Upper lobe of right lung (tissue), 1 donor: ENCODE results near the gene YJU2. TPM values are rescaled to one million over a fixed set of nuclear protein-coding genes. Genes with fewer than 3 reads are reported as not detected.
"Not testable (repeated sequence)": the region's sequence is repeated elsewhere in the genome, so short reads cannot be mapped to it uniquely, and the experiment has no call there.

Experiments used
- ATAC-seq: fragments of 200-7000 bp; cut with Tn5 transposase; one replicate; pipeline ENCODE4 v1.9.1; 2020; ENCODE audit warnings: mild to moderate bottlenecking, moderate library complexity
- DNase-seq: peaks from one replicate; pipeline ENCODE4 v3.0.0-alpha.2; 2020
- H3K27ac ChIP-seq: fragments of 200-600 bp; one replicate; pipeline ENCODE4 v1.8.0; 2022
- H3K27me3 ChIP-seq: fragments of 200-600 bp; one replicate; pipeline ENCODE4 v1.8.0; 2022; ENCODE audit warnings: mild to moderate bottlenecking
- H3K36me3 ChIP-seq: fragments of 200-600 bp; one replicate; pipeline ENCODE4 v1.8.0; 2022
- H3K4me1 ChIP-seq: fragments of 200-600 bp; one replicate; pipeline ENCODE4 v1.8.0; 2022
- H3K4me3 ChIP-seq: fragments of 200-600 bp; one replicate; pipeline ENCODE4 v1.8.0; 2022; ENCODE audit warnings: mild to moderate bottlenecking
- H3K9me3 ChIP-seq: fragments of 200-600 bp; one replicate; pipeline ENCODE4 v1.8.0; 2022
- intact Hi-C: fragments of 100-400 bp; cut with DNase I; formaldehyde crosslinking; loops from one replicate; pipeline ENCODE4 v1.11.0; 2022
- total RNA-seq: library from RNA; stranded (reverse); fragmentation: NEBNext Ultra II Directional; extraction: Animal tissue kit (Norgen Biotek cat#: 25700); gene quantifications from one replicate; pipeline ENCODE4 v1.2.1, GENCODE V29; 2021
- TF ChIP-seq, protein P1 (sequence below): fragments of 200-600 bp; IDR thresholded peaks from one replicate; pipeline ENCODE4 v1.8.0; 2022; ENCODE audit warnings: antibody characterized with exemption
- donor health status: DM: no; HTN: yes; CAD: no; lungs with severe emphysema.

The YJU2 gene
- total RNA-seq, 1 donor from 2014 or later = 18.9 TPM

DNA sequence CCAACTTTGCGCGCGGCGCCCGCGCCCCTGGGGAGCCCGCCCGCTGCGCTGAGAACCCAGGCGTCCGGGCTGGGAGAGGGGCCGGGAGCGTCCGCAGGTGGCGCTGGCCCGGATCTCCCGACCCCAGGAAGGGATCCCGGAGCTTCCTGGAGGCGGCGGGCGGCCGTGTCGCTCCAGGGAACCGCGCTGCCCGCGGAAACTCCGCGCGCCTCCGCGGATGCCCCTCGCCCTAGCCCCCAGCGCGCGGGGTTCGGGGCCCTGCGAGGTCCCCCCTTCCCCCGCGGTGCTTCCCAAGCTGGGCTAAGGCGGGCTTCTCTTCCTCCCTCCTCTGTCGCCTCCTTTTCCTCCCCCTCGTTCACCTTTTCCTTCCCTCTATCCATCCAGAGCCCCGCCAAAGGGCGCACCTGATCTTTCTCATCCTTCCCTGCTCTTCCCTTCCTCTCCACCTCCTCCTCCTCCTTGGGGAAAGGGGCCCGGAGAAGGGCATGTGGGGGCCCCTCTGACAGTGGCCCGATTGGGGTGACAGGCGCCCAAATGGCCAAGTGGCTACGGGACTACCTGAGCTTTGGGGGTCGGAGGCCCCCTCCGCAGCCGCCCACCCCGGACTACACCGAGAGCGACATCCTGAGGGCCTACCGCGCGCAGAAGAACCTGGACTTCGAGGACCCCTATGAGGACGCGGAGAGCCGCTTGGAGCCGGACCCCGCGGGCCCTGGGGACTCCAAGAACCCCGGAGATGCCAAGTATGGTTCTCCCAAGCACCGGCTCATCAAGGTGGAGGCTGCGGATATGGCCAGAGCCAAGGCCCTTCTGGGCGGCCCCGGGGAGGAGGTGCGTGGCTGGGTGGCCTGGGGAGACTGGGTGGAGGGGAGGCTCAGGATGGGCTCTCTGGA lies 32.9 kb downstream of the YJU2 start:
- peaks cover 6% of the 10 kb centered on the region for H3K4me1 ChIP-seq
- intact Hi-C loops = no loop called here
- no peak for DNase-seq
- H3K4me3 ChIP-seq = no peak overlapping the region
- no peaks in the 10 kb centered on the region for H3K9me3 ChIP-seq
- TF ChIP-seq, protein P1, sequence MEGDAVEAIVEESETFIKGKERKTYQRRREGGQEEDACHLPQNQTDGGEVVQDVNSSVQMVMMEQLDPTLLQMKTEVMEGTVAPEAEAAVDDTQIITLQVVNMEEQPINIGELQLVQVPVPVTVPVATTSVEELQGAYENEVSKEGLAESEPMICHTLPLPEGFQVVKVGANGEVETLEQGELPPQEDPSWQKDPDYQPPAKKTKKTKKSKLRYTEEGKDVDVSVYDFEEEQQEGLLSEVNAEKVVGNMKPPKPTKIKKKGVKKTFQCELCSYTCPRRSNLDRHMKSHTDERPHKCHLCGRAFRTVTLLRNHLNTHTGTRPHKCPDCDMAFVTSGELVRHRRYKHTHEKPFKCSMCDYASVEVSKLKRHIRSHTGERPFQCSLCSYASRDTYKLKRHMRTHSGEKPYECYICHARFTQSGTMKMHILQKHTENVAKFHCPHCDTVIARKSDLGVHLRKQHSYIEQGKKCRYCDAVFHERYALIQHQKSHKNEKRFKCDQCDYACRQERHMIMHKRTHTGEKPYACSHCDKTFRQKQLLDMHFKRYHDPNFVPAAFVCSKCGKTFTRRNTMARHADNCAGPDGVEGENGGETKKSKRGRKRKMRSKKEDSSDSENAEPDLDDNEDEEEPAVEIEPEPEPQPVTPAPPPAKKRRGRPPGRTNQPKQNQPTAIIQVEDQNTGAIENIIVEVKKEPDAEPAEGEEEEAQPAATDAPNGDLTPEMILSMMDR = no peak
- no peaks in the 10 kb centered on the region for H3K36me3 ChIP-seq
- no peak for ATAC-seq
- peaks cover 49% of the 10 kb centered on the region for H3K27me3 ChIP-seq
- H3K27ac ChIP-seq = no peak overlapping the region

DNA sequence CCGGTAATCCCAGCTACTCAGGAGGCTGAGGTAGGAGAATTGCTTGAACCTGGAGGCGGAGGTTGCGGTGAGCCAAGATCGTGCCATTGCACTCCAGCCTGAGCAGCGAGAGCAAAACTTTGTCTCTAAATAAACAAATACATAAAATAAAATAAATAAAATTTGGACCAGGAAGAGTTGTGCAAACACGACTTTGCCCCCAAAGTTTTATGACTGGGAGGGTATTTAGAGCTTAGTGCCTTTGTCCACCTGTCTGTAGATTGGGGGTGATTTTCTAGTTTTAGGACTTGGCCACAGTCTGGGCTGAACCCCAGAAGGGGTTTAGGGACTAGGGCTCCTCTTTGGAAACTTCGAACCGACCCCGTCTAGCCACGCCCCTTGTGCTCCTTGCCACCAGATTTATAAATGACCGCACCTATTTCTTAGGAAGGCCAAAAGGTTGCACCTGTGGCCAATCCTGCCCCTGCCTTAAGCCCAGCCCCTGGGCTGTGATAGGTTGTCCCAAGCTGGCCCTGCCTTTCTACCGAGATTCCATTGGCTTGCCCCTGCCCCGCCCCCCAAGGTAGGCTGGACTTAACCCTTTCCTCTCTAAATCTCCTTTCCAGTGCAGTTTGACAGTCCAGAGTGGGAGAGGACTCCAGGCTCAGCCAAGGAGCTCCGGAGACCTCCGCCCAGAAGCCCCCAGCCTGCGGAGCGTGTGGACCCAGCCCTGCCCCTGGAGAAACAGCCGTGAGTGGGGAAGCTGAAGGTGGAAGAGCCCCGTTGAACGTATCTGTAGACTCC lies 37.5 kb downstream of the YJU2 start:
- H3K4me1 ChIP-seq = peaks cover 3% of the 10 kb centered on the region
- H3K27ac ChIP-seq = no peak overlapping the region
- no peaks in the 10 kb centered on the region for H3K9me3 ChIP-seq
- DNase-seq = no peak
- H3K4me3 ChIP-seq = no peak overlapping the region
- ATAC-seq = peak; percentile 44
- H3K36me3 ChIP-seq = no peaks in the 10 kb centered on the region
- TF ChIP-seq, protein P1 = no peak
- intact Hi-C loops = no loop called here
- peaks cover 36% of the 10 kb centered on the region for H3K27me3 ChIP-seq

DNA sequence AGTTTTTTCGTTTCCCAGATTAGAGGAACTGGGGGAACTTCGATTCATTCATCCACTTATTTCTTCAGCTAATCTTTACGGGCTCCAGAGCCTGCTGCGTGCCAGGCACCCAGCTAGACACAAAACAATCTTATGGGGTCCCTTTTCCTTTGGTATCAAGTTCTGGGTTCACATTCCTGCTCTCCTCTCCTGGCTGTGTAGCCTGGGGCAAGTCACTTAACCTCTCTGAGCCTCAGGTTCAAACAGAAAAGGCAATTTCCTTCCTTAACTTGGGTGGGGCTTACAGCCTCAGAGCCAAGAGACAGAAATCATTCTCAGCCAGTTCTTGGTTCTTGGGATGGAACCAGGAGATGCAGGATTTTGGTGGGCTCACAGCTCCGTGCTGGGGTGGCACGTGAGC lies 38.1 kb downstream of the YJU2 start:
- Histone ChIP-seq H3K4me3 (no peak overlapping the region), H3K27ac (no peak overlapping the region), H3K4me1 (no peaks in the 10 kb centered on the region), H3K27me3 (peaks cover 30% of the 10 kb centered on the region), H3K36me3 (no peaks in the 10 kb centered on the region), H3K9me3 (no peaks in the 10 kb centered on the region)
- intact Hi-C loops = no loop called here
- DNase-seq (no peak), ATAC-seq (no peak)
- TF ChIP-seq, protein P1 = no peak

DNA sequence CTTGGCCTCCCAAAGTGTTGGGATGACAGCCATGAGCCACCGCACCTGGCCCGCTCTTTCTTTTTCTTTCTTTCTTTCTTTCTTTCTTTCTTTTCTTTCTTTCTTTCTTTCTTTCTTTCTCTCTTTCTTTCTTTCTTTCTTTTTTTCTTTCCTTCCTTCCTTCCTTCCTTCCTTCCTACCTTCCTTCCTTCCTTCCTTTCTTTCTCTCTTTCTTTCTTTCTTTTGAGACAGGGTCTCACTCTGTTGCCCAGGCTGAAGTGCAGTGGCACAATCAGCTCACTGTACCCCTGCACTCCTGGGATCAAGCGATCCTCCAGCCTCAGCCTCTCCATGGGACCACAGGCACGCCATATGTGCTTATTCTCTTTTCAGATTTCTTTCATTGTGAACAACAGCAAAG lies 39.3 kb downstream of the YJU2 start:
- DNase-seq, H3K36me3 ChIP-seq, H3K27ac ChIP-seq, H3K9me3 ChIP-seq, intact Hi-C loops, H3K4me3 ChIP-seq, ATAC-seq, H3K4me1 ChIP-seq: not testable (repeated sequence)
- H3K27me3 ChIP-seq = peaks cover 18% of the 10 kb centered on the region

DNA sequence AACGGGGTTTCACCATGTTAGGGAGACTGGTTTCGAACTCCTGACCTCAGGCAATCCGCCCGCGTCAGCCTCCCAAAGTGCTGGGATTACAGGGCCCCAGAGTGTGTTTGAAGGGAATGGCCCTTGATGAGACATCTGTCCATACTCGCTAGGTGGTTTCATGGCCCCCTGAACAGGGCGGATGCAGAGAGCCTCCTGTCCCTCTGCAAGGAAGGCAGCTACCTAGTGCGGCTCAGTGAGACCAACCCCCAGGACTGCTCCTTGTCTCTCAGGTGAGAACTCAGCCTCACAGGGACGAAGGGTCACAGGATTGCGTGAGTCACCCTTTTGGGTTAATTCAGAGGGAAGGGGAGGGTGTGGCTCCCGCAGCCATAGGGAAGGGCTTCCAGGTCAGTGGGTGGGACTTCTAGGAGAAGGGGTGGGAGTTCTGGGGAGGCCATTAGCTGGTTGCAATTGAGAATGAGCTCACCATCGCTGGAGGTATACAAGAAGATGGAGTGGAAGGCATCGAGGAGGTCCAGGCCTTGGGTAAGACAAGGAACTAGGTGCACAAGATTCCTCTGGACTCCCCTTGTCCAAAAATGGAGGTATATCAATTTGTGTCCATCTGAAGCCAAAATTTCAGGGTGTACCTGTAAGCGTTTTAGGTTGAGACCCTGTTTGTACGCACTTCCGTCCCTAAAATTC lies 41.4 kb downstream of the YJU2 start:
- Histone ChIP-seq H3K36me3 (no peaks in the 10 kb centered on the region), H3K4me1 (no peaks in the 10 kb centered on the region), H3K27ac (no peak overlapping the region), H3K4me3 (no peak overlapping the region), H3K9me3 (no peaks in the 10 kb centered on the region), H3K27me3 (peaks cover 4% of the 10 kb centered on the region)
- DNase-seq (no peak), ATAC-seq (no peak)
- intact Hi-C loops = no loop called here
- TF ChIP-seq, protein P1 = no peak
